ENCODE data around the gene IFNAR1. TPM values are rescaled to one million over a fixed set of nuclear protein-coding genes. Genes with fewer than 3 reads are reported as not detected.
A peak's percentile ranks its signal among the peaks of the same experiment; 100 is the strongest.

Gene IFNAR1
- total RNA-seq, 1 experiment from 2014 or later = 20.5 TPM

DNA sequence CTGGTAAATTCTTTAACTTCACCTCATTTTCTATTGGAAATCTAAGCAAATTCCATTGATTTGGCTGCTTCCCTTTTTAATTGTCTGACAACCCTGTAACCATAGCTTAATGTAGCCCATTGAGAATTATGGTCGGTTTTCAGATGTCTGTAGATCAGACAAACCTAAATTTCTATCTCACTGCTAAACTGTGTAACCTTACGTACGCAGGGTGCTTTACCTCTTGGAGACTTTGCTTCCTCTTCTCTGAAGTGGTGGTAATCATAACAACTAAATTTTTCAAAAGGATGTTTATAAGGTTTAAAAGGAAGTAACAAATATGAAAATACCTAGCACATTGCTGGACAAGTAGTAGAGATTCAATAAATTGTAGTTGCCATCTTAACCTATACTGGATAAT lies 25.9 kb downstream of the IFNAR1 start:
- ATAC-seq = no peak
- Histone ChIP-seq H3K79me2 (ENCODE audit: insufficient read depth, low read length) (no peaks in the 10 kb centered on the region), H3K9ac (ENCODE audit: low read length) (no peak overlapping the region), H3K9me2 (ENCODE audit: insufficient read depth) (no peaks in the 10 kb centered on the region), H3K27ac (ENCODE audit: low read depth, low read length) (no peak overlapping the region), H3K36me3 (ENCODE audit: control insufficient read depth in 1 of 2, insufficient read depth in 2 of 2, low read length in 2 of 2) (peaks cover 3 to 13% of the 10 kb centered on the region in 2 experiments; a peak in 2 of 4 replicates), H3K4me2 (ENCODE audit: low read length) (no peak overlapping the region), H3K9me3 (ENCODE audit: control insufficient read depth in 1 of 2, insufficient read depth in 1 of 2, low read depth in 1 of 2, low read length in 2 of 2) (no peaks in the 10 kb centered on the region), H3K4me1 (ENCODE audit: control insufficient read depth in 1 of 2, insufficient read depth in 2 of 2, low read length in 2 of 2) (no peaks in the 10 kb centered on the region), H2AFZ (ENCODE audit: low read depth, low read length, poor library complexity, severe bottlenecking) (no peak overlapping the region), H4K20me1 (ENCODE audit: insufficient read depth) (no peaks in the 10 kb centered on the region), H3K4me3 (replicated peaks in 1 of 2; ENCODE audit: low read depth in 1 of 2, low read length in 2 of 2) (no peak overlapping the region), H3K27me3 (ENCODE audit: insufficient read depth, low read length) (no peaks in the 10 kb centered on the region)
- no peak for TF ChIP-seq ZFX (IDR thresholded peaks at IDR 0.05)
- no peak for TF ChIP-seq EZH2phosphoT487 (IDR thresholded peaks at IDR 0.05; ENCODE audit: borderline replicate concordance)
- intact Hi-C loops (cut with micrococcal nuclease) = no loop called here
- ChIA-PET POLR2A (no interaction called here), RAD21 (ENCODE audit: low non-redundant PET in 1 of 2, low total read pairs in 2 of 2, uncharacterized antibody in 2 of 2, unreplicated experiment in 2 of 2) (no interaction called here), CTCF (no interaction called here)
- no TSS peak for BruUV-seq (replicated peaks)
- no peak for DNase-seq (ENCODE audit: low read depth, low spot score)

DNA sequence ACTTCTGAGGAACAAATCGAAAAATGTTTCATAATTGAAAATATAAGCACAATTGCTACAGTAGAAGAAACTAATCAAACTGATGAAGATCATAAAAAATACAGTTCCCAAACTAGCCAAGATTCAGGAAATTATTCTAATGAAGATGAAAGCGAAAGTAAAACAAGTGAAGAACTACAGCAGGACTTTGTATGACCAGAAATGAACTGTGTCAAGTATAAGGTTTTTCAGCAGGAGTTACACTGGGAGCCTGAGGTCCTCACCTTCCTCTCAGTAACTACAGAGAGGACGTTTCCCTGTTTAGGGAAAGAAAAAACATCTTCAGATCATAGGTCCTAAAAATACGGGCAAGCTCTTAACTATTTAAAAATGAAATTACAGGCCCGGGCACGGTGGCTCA lies 30.6 kb downstream of the IFNAR1 start:
- Histone ChIP-seq H3K36me3 (ENCODE audit: control insufficient read depth in 1 of 2, insufficient read depth in 2 of 2, low read length in 2 of 2) (peaks cover 9 to 14% of the 10 kb centered on the region in 2 experiments; a peak in 3 of 4 replicates), H2AFZ (ENCODE audit: low read depth, low read length, poor library complexity, severe bottlenecking) (no peak overlapping the region), H3K9me3 (ENCODE audit: control insufficient read depth in 1 of 2, insufficient read depth in 1 of 2, low read depth in 1 of 2, low read length in 2 of 2) (no peaks in the 10 kb centered on the region), H3K4me3 (replicated peaks in 1 of 2; ENCODE audit: low read depth in 1 of 2, low read length in 2 of 2) (no peak overlapping the region), H3K79me2 (ENCODE audit: insufficient read depth, low read length) (no peaks in the 10 kb centered on the region), H3K4me1 (ENCODE audit: control insufficient read depth in 1 of 2, insufficient read depth in 2 of 2, low read length in 2 of 2) (no peaks in the 10 kb centered on the region), H3K9me2 (ENCODE audit: insufficient read depth) (no peaks in the 10 kb centered on the region), H3K27me3 (ENCODE audit: insufficient read depth, low read length) (no peaks in the 10 kb centered on the region), H3K4me2 (ENCODE audit: low read length) (no peak overlapping the region), H4K20me1 (ENCODE audit: insufficient read depth) (no peaks in the 10 kb centered on the region), H3K27ac (ENCODE audit: low read depth, low read length) (no peak overlapping the region), H3K9ac (ENCODE audit: low read length) (no peak overlapping the region)
- intact Hi-C loops (cut with micrococcal nuclease) = no loop called here
- ChIA-PET POLR2A (no interaction called here), RAD21 (ENCODE audit: low non-redundant PET in 1 of 2, low total read pairs in 2 of 2, uncharacterized antibody in 2 of 2, unreplicated experiment in 2 of 2) (no interaction called here), CTCF (no interaction called here)
- TSS peak; percentile 59 for BruUV-seq (replicated peaks)
- TF ChIP-seq ELF1 (IDR thresholded peaks at IDR 0.05; ENCODE audit: borderline replicate concordance, low read depth) (no peak), TCF7L2 (IDR thresholded peaks at IDR 0.05; ENCODE audit: borderline replicate concordance, extremely low read depth, insufficient read depth, insufficient read length) (no peak), CEBPB (IDR thresholded peaks at IDR 0.05; ENCODE audit: low read depth) (no peak), ZFX (IDR thresholded peaks at IDR 0.05) (no peak)
- DNase-seq (ENCODE audit: low read depth, low spot score) (no peak), ATAC-seq (no peak)
